ENCODE data around the gene PDPK1.
"Not testable (repeated sequence)": the region's sequence is repeated elsewhere in the genome, so short reads cannot be mapped to it uniquely, and the experiment has no call there.

DNA sequence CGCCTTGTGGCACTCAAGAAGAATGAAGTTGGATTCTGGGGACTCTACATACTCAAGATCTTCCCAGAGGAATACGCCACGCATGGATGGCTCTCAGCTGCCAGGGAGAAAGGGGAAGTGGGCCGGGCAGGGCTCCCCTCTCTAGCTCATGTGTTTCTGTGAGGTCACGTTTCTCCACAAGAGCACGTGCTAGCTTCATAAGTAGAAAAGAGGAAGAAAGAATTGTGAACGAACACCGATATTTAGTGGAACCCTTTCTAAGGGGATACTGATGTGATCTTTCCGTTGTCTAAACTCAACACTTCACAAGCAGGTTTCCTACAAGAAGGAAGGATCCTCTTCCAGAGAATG, 101.9 kb downstream of the PDPK1 start:
- TF ChIP-seq, protein P1, sequence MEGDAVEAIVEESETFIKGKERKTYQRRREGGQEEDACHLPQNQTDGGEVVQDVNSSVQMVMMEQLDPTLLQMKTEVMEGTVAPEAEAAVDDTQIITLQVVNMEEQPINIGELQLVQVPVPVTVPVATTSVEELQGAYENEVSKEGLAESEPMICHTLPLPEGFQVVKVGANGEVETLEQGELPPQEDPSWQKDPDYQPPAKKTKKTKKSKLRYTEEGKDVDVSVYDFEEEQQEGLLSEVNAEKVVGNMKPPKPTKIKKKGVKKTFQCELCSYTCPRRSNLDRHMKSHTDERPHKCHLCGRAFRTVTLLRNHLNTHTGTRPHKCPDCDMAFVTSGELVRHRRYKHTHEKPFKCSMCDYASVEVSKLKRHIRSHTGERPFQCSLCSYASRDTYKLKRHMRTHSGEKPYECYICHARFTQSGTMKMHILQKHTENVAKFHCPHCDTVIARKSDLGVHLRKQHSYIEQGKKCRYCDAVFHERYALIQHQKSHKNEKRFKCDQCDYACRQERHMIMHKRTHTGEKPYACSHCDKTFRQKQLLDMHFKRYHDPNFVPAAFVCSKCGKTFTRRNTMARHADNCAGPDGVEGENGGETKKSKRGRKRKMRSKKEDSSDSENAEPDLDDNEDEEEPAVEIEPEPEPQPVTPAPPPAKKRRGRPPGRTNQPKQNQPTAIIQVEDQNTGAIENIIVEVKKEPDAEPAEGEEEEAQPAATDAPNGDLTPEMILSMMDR (IDR thresholded peaks at IDR 0.05; ENCODE audit: low read depth, low read length, missing input control), result not testable (repeated sequence)
- TF ChIP-seq RAD21 (IDR thresholded peaks at IDR 0.05); FOXA1 (IDR thresholded peaks at IDR 0.05); EGR1 (IDR thresholded peaks at IDR 0.05; ENCODE audit: low read depth in 2 of 2); GABPA (IDR thresholded peaks at IDR 0.05 in 1 of 2, conservative IDR thresholded peaks at IDR 0.05 in 1 of 2); HNF4G (IDR thresholded peaks at IDR 0.05); YY1 (IDR thresholded peaks at IDR 0.05); REST (IDR thresholded peaks at IDR 0.05): not testable (repeated sequence)
